IPS-18a (cell line): ENCODE measurements around the gene CACNA1C.
"Not testable (repeated sequence)": the region's sequence is repeated elsewhere in the genome, so short reads cannot be mapped to it uniquely, and the experiment has no call there.

Experiments used
- H3K27ac ChIP-seq: one replicate; pipeline ENCODE4 v1.5.1; 2013; ENCODE audit warnings: low read length
- H3K27me3 ChIP-seq: one replicate; pipeline ENCODE4 v1.6.1; 2013; ENCODE audit warnings: mild to moderate bottlenecking, low read length; ENCODE audit not compliant: control insufficient read depth, insufficient read depth
- H3K36me3 ChIP-seq: one replicate; pipeline ENCODE4 v1.6.1; 2013; ENCODE audit warnings: low read depth, low read length; ENCODE audit not compliant: control insufficient read depth
- H3K4me1 ChIP-seq: one replicate; pipeline ENCODE4 v1.6.1; 2013; ENCODE audit warnings: low read depth, low read length; ENCODE audit not compliant: control insufficient read depth
- H3K4me3 ChIP-seq: one replicate; pipeline ENCODE4 v1.5.1; 2013; ENCODE audit warnings: low read length
- H3K9ac ChIP-seq: one replicate; pipeline ENCODE4 v1.6.1; 2013; ENCODE audit warnings: mild to moderate bottlenecking, low read length, moderate library complexity
- H3K9me3 ChIP-seq: one replicate; pipeline ENCODE4 v1.6.1; 2013; ENCODE audit warnings: low read depth, low read length; ENCODE audit not compliant: control insufficient read depth

The CACNA1C gene

DNA sequence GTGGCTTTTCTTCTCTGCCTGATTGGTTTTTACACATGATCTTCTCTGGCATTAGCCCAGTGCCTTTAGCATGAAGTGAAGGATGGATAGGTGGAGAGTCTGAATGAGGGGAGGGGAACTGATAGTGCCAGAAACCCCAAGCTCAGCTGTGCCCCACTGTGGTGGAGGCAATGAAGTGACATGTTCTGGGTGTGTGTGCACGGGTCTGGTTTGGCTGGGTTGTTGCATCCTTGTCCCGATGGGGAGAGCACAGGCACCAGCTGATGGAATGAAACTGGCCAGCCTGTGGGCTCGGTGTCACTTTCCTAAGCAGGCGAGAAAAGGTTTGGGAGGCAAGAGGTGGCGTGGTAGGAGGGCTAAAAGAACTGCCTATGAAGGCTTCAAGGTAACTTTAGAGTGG, 65.3 kb downstream of the CACNA1C start:
- Histone ChIP-seq H3K4me1 (no peaks in the 10 kb centered on the region), H3K9me3 (no peaks in the 10 kb centered on the region), H3K27me3 (no peaks in the 10 kb centered on the region), H3K9ac (no peak overlapping the region), H3K36me3 (no peaks in the 10 kb centered on the region), H3K27ac (no peak overlapping the region), H3K4me3 (no peak overlapping the region)

DNA sequence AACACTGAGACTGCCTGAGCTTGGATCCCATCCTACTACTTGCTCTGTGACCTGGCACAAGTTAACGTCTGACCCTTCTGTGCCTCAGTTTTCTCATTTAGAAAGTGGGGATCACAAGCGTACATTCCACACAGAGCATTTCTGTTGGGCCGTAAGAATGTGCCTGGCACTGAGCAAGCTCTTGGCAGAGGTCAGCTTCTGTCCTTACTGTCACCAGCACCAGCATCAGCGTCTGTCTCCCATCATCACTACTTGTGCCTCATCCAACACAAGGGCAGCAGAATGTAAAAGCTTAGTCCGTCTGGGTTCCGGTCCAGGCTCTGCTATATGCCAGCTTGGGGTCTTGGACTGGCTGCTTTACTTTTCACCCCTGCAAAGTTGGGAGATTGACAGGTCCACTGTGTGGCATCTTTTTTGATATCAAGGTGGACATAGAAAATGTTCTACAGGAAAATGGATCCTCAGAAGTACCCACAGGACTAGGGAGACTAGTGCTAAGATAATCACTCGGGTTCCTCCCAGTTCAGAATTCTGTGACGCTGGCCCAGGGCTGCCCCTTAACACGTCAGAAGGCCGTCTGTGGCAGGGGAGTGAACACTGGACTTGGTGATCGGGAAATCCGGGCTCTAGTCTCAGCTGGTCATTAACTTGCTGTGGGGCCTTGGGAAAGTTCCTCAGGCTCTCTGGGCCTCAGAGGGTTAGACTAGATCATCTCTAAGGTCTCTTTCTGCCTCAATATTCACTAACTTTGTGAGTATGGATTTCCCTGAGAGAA, 65.9 kb downstream of the CACNA1C start:
- H3K27ac ChIP-seq, result no peak overlapping the region
- H3K4me1 ChIP-seq, result no peaks in the 10 kb centered on the region
- no peaks in the 10 kb centered on the region for H3K9me3 ChIP-seq

DNA sequence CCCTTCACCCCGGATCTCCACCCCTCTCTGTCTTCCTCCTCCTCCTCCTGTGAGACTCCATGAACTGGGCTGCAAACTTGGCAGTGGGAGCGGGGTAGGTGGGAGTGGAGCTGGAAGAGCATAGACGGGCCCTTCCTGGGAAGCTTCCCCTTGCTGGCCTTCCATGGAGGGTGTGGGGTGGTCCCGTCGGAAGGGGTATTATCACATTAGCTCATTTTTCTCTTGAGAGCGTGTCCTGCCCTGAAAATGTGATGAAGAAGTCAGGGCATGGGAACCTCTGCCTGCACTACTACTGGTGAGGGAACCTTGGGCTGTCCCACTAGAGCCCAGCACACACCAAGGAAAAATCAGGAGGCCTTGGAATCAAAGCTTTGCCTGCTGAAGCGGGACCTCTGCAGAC, 66.5 kb downstream of the CACNA1C start:
- H3K27me3 ChIP-seq, result no peaks in the 10 kb centered on the region
- H3K9me3 ChIP-seq, result no peaks in the 10 kb centered on the region
- H3K4me3 ChIP-seq, result no peak overlapping the region
- no peaks in the 10 kb centered on the region for H3K4me1 ChIP-seq
- no peaks in the 10 kb centered on the region for H3K36me3 ChIP-seq
- no peak overlapping the region for H3K27ac ChIP-seq
- no peak overlapping the region for H3K9ac ChIP-seq

More for the DNA sequence above, 65.9 kb downstream of the CACNA1C start:
- Histone ChIP-seq H3K4me3 (no peak overlapping the region), H3K9ac (no peak overlapping the region), H3K36me3 (no peaks in the 10 kb centered on the region), H3K27me3 (no peaks in the 10 kb centered on the region)

DNA sequence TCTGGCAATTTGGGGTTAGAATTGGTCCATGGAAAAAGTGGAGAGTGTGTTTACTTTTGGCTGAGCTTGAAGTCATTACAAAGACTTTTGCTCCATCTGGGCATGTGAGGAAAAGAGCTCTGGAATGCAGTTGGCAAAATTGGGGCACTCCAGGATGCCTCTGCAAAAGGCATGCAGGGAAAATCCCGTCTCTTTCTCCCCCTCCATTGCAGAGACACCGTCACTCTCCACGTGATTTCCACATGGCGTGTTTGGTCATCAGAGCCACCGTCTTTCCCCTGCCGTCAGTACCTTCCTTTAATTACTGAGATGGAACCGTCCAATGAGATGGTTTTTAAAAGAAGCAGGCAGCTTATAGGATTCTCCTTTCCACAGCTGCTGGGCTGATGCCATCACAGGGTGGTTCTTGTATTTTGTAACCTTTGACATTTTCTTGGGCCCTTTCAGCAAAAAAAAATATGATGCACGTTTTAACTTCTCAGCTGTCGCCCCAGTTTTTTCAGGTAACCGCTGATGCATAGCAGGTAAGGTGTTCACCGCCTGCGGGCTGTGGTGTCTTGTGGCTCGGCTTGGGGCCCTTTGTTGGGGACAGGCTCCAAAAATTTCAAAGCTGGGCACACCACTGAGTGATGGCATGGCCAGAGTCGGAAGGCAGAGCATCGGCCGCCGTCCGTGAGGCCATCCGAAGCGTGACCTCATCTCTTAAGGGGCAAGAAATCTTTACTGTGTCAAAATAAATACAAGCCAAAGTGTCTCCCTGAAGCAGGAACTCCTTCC, 68.4 kb downstream of the CACNA1C start:
- H3K4me3 ChIP-seq, result no peak overlapping the region
- H3K36me3 ChIP-seq, result no peaks in the 10 kb centered on the region
- no peaks in the 10 kb centered on the region for H3K27me3 ChIP-seq
- H3K9me3 ChIP-seq, result no peaks in the 10 kb centered on the region
- H3K9ac ChIP-seq, result no peak overlapping the region
- no peak overlapping the region for H3K27ac ChIP-seq
- H3K4me1 ChIP-seq, result no peaks in the 10 kb centered on the region

DNA sequence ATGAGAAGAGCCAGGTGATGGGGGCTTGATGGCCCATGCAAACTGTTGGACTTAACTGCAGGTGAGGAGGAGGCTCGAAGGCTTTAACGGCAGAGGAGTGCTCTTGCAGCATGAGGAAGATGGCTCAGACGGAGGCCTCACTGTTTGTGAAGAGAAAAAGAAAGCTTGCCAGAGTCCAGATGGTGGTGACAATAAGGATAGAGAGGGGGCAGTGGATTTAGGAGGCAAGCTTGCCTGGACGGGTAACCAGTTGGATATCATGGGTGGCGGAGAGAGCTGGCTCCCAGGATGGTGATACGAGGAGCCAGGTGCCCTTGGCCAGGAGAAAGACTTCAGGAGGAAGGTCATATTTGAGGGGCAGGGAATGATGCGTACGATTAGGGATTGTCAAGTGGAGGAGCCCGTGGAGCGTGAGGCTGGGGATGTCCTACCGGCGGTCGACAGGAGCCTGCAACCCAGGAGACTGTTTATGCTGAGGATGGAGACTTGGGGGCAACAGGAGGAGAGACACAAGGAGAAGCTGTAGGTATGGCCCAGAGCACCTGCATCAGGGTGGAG, 71.8 kb downstream of the CACNA1C start:
- Histone ChIP-seq H3K4me3 (no peak overlapping the region), H3K27ac (no peak overlapping the region), H3K9ac (no peak overlapping the region), H3K27me3 (no peaks in the 10 kb centered on the region), H3K4me1 (no peaks in the 10 kb centered on the region), H3K36me3 (no peaks in the 10 kb centered on the region), H3K9me3 (no peaks in the 10 kb centered on the region)

DNA sequence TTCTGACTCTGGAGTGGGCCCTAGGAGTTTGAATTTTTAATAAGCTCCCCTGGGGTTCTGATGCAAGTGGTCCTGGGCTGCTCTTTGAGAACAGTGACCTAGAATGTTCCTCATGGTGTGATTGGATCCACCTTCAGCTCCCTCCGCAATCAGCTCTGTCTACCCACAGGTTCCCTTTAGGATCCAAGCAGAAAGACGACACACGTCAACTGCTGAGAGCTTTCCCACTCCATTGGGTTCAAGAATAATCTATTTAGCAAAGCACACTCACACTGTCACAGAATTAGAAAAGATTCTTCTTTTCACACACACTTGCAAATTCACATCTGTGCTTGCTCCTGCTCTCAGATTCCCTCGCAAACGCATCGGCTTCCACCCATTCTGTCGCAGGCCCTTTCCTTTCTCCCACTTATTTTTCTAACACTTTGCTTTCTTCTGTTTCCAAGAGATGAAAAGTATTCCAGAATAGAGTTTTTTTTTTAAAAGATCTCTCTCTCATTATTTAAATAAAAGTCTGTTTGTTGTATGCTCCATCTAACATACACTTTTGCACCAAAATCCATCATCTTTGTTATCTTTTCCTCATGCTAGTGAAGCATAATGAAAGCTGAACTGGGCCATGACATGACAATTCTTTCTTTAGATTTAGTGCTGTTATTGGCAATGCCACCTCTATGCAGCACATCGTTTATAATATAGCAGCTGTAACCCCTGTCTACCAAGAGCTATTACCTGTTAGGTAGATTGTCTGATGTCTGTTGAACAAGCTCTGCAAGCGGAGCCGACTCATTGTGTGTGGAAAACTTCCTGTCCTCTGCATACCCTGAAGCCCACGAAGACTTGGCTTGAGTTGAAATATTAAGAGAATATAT, 73.1 kb downstream of the CACNA1C start:
- Histone ChIP-seq H3K27ac (no peak overlapping the region), H3K9ac (no peak overlapping the region), H3K27me3 (no peaks in the 10 kb centered on the region), H3K4me1 (no peaks in the 10 kb centered on the region), H3K4me3 (no peak overlapping the region), H3K36me3 (no peaks in the 10 kb centered on the region), H3K9me3 (no peaks in the 10 kb centered on the region)

- H3K27me3 ChIP-seq, result no peaks in the 10 kb centered on the region
Observed at GRCh38 chr12:2126676-2127406, 74.1 kb downstream of the CACNA1C start.

GRCh38 chr12:2129076-2129475, 76.3 kb downstream of the CACNA1C start:
- Histone ChIP-seq H3K27me3 (no peaks in the 10 kb centered on the region), H3K27ac (no peak overlapping the region), H3K9ac (no peak overlapping the region), H3K9me3 (no peaks in the 10 kb centered on the region), H3K4me3 (no peak overlapping the region), H3K36me3 (no peaks in the 10 kb centered on the region), H3K4me1 (no peaks in the 10 kb centered on the region)

More at GRCh38 chr12:2126676-2127406, 74.1 kb downstream of the CACNA1C start:
- Histone ChIP-seq H3K9ac (no peak overlapping the region), H3K27ac (no peak overlapping the region), H3K36me3 (no peaks in the 10 kb centered on the region), H3K4me1 (no peaks in the 10 kb centered on the region), H3K4me3 (no peak overlapping the region), H3K9me3 (no peaks in the 10 kb centered on the region)

DNA sequence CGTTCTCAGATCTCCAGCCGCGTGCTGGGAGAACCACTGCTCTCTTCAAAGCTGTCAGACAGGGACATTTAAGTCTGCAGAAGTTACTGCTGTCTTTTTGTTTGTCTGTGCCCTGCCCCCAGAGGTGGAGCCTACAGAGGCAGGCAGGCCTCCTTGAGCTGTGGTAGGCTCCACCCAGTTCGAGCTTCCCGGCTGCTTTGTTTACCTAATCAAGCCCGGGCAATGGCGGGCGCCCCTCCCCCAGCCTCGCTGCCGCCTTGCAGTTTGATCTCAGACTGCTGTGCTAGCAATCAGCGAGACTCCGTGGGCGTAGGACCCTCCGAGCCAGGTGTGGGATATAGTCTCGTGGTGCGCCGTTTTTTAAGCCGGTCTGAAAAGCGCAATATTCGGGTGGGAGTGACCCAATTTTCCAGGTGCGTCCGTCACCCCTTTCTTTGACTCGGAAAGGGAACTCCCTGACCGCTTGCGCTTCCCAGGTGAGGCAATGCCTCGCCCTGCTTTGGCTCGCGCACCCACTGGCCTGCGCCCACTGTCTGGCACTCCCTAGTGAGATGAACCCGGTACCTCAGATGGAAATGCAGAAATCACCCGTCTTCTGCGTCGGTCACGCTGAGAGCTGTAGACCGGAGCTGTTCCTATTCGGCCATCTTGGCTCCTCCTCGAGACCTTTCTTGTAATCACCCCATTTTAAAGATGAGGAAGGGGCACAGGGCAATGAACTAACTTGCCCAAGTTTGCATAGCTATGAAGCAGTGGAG, 83.1 kb downstream of the CACNA1C start:
- H3K36me3 ChIP-seq, H3K4me1 ChIP-seq, H3K9me3 ChIP-seq, H3K27me3 ChIP-seq: not testable (repeated sequence)
- H3K9ac ChIP-seq, result peak overlapping the region; percentile 39
- peak overlapping the region; percentile 30 for H3K4me3 ChIP-seq
- H3K27ac ChIP-seq, result peak overlapping the region; percentile 53

DNA sequence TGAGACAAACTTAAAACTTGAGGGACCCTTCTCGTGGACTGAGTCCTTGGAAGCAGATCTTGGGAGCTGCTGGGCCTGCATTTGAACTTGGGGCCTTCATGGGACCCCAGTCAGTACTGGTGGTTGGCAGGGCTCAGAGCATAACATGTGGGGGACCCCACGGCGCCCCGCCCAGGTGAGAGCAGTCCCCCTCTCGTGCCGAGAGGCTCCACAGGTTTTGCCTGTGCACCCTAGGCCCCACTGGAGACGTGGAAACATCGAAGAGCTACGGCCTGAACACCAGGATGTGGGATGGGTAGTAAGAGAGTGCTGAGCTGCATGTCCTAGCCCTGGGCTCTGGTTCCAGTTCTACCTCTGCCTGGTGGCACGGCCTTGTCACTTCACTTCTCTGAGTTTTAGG, 84.1 kb downstream of the CACNA1C start:
- no peaks in the 10 kb centered on the region for H3K27me3 ChIP-seq
- H3K9me3 ChIP-seq, result no peaks in the 10 kb centered on the region
- no peak overlapping the region for H3K4me3 ChIP-seq
- peaks cover 3% of the 10 kb centered on the region for H3K4me1 ChIP-seq
- no peak overlapping the region for H3K9ac ChIP-seq
- H3K36me3 ChIP-seq, result no peaks in the 10 kb centered on the region
- no peak overlapping the region for H3K27ac ChIP-seq
